IMR-90 (cell line): ENCODE data around the gene TIE1. TPM values are rescaled to one million over a fixed set of nuclear protein-coding genes. Genes with fewer than 3 reads are reported as not detected.

ENCODE experiments used
- ATAC-seq: fragments of 200-7000 bp; cut with Tn5 transposase; 2 replicates; pipeline ENCODE4 v1.9.1; 2020; ENCODE audit warnings: low read depth, mild to moderate bottlenecking, moderate library complexity
- BruUV-seq: library from RNA; stranded (reverse); fragments of 400-500 nt; replicated peaks from 2 replicates; lab custom pipeline; 2021; lab: Mats Ljungman, UMichigan
- CTCF ChIA-PET: fragments of 300-600 bp; formaldehyde crosslinking; extraction: SDS; loops from one replicate; lab custom pipeline; 2021; ENCODE audit warnings: antibody characterized with exemption; lab: Yijun Ruan, JAX
- POLR2A ChIA-PET: fragments of 300-600 bp; sonication (Branson Sonifier 250); formaldehyde crosslinking; loops from one replicate; lab custom pipeline; 2022; ENCODE audit warnings: antibody characterized with exemption; ENCODE audit not compliant: unreplicated experiment; lab: Charles Lee
- DNase-seq: peaks from one replicate; pipeline ENCODE4 v3.0.0; 2013
- H2AFZ ChIP-seq: replicated peaks from 2 replicates; pipeline ENCODE3; 2013; ENCODE audit warnings: low read length, mild to moderate bottlenecking; ENCODE audit not compliant: poor library complexity
- H2AK5ac ChIP-seq: 2 replicates; pipeline ENCODE4 v1.6.1; 2013; ENCODE audit warnings: low read depth, low read length, inconsistent platforms
- H2AK9ac ChIP-seq: replicated peaks from 2 replicates; pipeline ENCODE3; 2013; ENCODE audit warnings: mild to moderate bottlenecking, low read depth, low read length, moderate library complexity; ENCODE audit not compliant: poor library complexity
- H2BK120ac ChIP-seq: 2 replicates; pipeline ENCODE4 v1.6.1; 2013; ENCODE audit warnings: low read depth, low read length, inconsistent platforms
- H2BK15ac ChIP-seq: 3 replicates; pipeline ENCODE4 v1.6.1; 2013; ENCODE audit warnings: low read depth, low read length, inconsistent platforms
- H2BK20ac ChIP-seq: 2 replicates; pipeline ENCODE4 v1.6.1; 2013; ENCODE audit warnings: low read depth, mild to moderate bottlenecking, inconsistent platforms, low read length, moderate library complexity
- H2BK5ac ChIP-seq: 2 replicates; pipeline ENCODE4 v1.6.1; 2013; ENCODE audit warnings: mild to moderate bottlenecking, low read depth, low read length, inconsistent platforms; ENCODE audit not compliant: poor library complexity, severe bottlenecking
- H3K14ac ChIP-seq: replicated peaks from 2 replicates; pipeline ENCODE4 v1.6.1; 2013; ENCODE audit warnings: low read depth, low read length, inconsistent platforms
- H3K18ac ChIP-seq: 2 replicates; pipeline ENCODE4 v1.6.1; 2013; ENCODE audit warnings: low read depth, low read length, control low read depth
- H3K23ac ChIP-seq: 2 replicates; pipeline ENCODE4 v1.6.1; 2013; ENCODE audit warnings: low read depth, low read length, inconsistent platforms
- H3K27ac ChIP-seq: 2 replicates; pipeline ENCODE4 v1.5.1; 2013; ENCODE audit warnings: mild to moderate bottlenecking, control low read depth, low read length; ENCODE audit not compliant: insufficient read depth
- H3K27me3 ChIP-seq: 2 replicates; pipeline ENCODE4 v1.6.1; 2013; ENCODE audit warnings: low read length; ENCODE audit not compliant: control insufficient read depth, insufficient read depth
- H3K36me3 ChIP-seq: 2 replicates; pipeline ENCODE4 v1.6.1; 2013; ENCODE audit warnings: low read length, mixed read lengths; ENCODE audit not compliant: control insufficient read depth, insufficient read depth
- H3K4ac ChIP-seq: 2 replicates; pipeline ENCODE4 v1.6.1; 2013; ENCODE audit warnings: low read depth, low read length, inconsistent platforms
- H3K4me1 ChIP-seq: 2 replicates; pipeline ENCODE4 v1.6.1; 2013; ENCODE audit warnings: low read length, mixed read lengths; ENCODE audit not compliant: control insufficient read depth, insufficient read depth
- H3K4me2 ChIP-seq: 2 replicates; pipeline ENCODE4 v1.6.1; 2013; ENCODE audit warnings: low read depth, mild to moderate bottlenecking, control low read depth, low read length, moderate library complexity
- H3K4me3 ChIP-seq: 2 replicates; pipeline ENCODE4 v1.5.1; 2013; ENCODE audit warnings: low read depth, mild to moderate bottlenecking, control low read depth, low read length, moderate library complexity; ENCODE audit not compliant: insufficient read depth
- H3K56ac ChIP-seq: 2 replicates; pipeline ENCODE4 v1.6.1; 2013; ENCODE audit warnings: low read length, inconsistent platforms; ENCODE audit not compliant: insufficient read depth; ENCODE audit errors: extremely low read depth
- H3K79me1 ChIP-seq, 2 experiments: 2 replicates each; pipeline ENCODE4 v1.6.1; 2013; ENCODE audit warnings: low read length in 2 of 2, inconsistent platforms in 1 of 2, low read depth in 1 of 2
- H3K9ac ChIP-seq: 2 replicates; pipeline ENCODE4 v1.6.1; 2013; ENCODE audit warnings: low read depth, low read length, control low read depth
- H3K9me1 ChIP-seq: 2 replicates; pipeline ENCODE4 v1.6.1; 2013; ENCODE audit warnings: low read length, inconsistent platforms; ENCODE audit not compliant: insufficient read depth
- H3K9me3 ChIP-seq: 2 replicates; pipeline ENCODE4 v1.6.1; 2013; ENCODE audit warnings: low read length; ENCODE audit not compliant: control insufficient read depth, insufficient read depth
- H4K20me1 ChIP-seq: 2 replicates; pipeline ENCODE4 v1.6.1; 2013; ENCODE audit warnings: low read length, inconsistent platforms; ENCODE audit not compliant: insufficient read depth
- H4K5ac ChIP-seq: 2 replicates; pipeline ENCODE4 v1.6.1; 2013; ENCODE audit warnings: mild to moderate bottlenecking, low read depth, low read length, control low read depth
- H4K8ac ChIP-seq, 2 experiments: 2 replicates each; pipeline ENCODE4 v1.6.1; 2013; ENCODE audit warnings: low read depth in 2 of 2, low read length in 2 of 2, control low read depth in 1 of 2, inconsistent platforms in 1 of 2
- H4K91ac ChIP-seq: 2 replicates; pipeline ENCODE4 v1.6.1; 2013; ENCODE audit warnings: low read depth, low read length, inconsistent platforms; ENCODE audit not compliant: insufficient read depth
- BHLHE40 ChIP-seq: fragments of 150-350 bp; IDR thresholded peaks from 2 replicates; pipeline ENCODE4 v1.6.1; 2016; ENCODE audit warnings: mild to moderate bottlenecking, low read depth, low read length
- CEBPB ChIP-seq: IDR thresholded peaks from 2 replicates; pipeline ENCODE4 v1.6.1; 2012; ENCODE audit warnings: low read depth, low read length, improper control_type of control experiment
- CHD1 ChIP-seq: IDR thresholded peaks from 2 replicates; pipeline ENCODE4 v1.6.1; 2012; ENCODE audit warnings: low read depth, low read length, improper control_type of control experiment
- FOS ChIP-seq: fragments of 150-350 bp; IDR thresholded peaks from 2 replicates; pipeline ENCODE4 v1.6.1; 2016; ENCODE audit warnings: low read depth, low read length
- MAFK ChIP-seq: IDR thresholded peaks from 2 replicates; pipeline ENCODE4 v1.6.1; 2012; ENCODE audit warnings: low read depth, low read length, improper control_type of control experiment
- MAZ ChIP-seq: IDR thresholded peaks from 2 replicates; pipeline ENCODE4 v1.6.1; 2012; ENCODE audit warnings: low read depth, mild to moderate bottlenecking, low read length, improper control_type of control experiment, moderate library complexity, borderline replicate concordance
- MXI1 ChIP-seq: IDR thresholded peaks from 2 replicates; pipeline ENCODE4 v1.6.1; 2012; ENCODE audit warnings: low read depth, mild to moderate bottlenecking, low read length, moderate library complexity, borderline replicate concordance
- NFE2L2 ChIP-seq: fragments of 150-350 bp; IDR thresholded peaks from 2 replicates; pipeline ENCODE4 v1.6.1; 2016; ENCODE audit warnings: low read depth, mild to moderate bottlenecking, low read length
- POLR2A ChIP-seq: IDR thresholded peaks from 2 replicates; pipeline ENCODE4 v1.6.1; 2012; ENCODE audit warnings: mild to moderate bottlenecking, low read depth, low read length
- RAD21 ChIP-seq: IDR thresholded peaks from 2 replicates; pipeline ENCODE4 v1.6.1; 2012; ENCODE audit warnings: low read length, improper control_type of control experiment
- RCOR1 ChIP-seq: IDR thresholded peaks from 2 replicates; pipeline ENCODE4 v1.6.1; 2012; ENCODE audit warnings: mild to moderate bottlenecking, low read length, improper control_type of control experiment; ENCODE audit not compliant: insufficient replicate concordance
- RFX5 ChIP-seq: IDR thresholded peaks from 2 replicates; pipeline ENCODE4 v1.8.0; 2012; ENCODE audit warnings: low read depth, mild to moderate bottlenecking, low read length, moderate library complexity
- SMC3 ChIP-seq: fragments of 150-350 bp; IDR thresholded peaks from 2 replicates; pipeline ENCODE4 v1.6.1; 2016; ENCODE audit warnings: low read depth, mild to moderate bottlenecking, antibody characterized with exemption, low read length, moderate library complexity
- WGBS, 2 experiments: methylation state at CpG; one replicate each; pipeline versions ENCODE4 v1.1.5 to v1.1.7; 2013; ENCODE audit warnings: missing lambda C conversion rate in 2 of 2; ENCODE audit not compliant: insufficient read length in 1 of 2; ENCODE audit errors: extremely low coverage in 2 of 2; 5-methylcytosine and 5-hydroxymethylcytosine counted together
- dilution Hi-C: fragments of 300-500 bp; cut with HindIII; formaldehyde crosslinking; loops from one replicate; pipeline ENCODE4 v1.14.3; 2018; ENCODE audit warnings: low sequenced_read_pairs; ENCODE audit not compliant: unreplicated experiment
- in situ Hi-C: fragments of 300-500 bp; cut with MboI; formaldehyde crosslinking; loops from 3 replicates; pipeline ENCODE4 v1.14.3; 2019; ENCODE audit warnings: low sequenced_read_pairs, inconsistent platforms, mixed read lengths
- intact Hi-C: fragments of 100-400 bp; cut with micrococcal nuclease; formaldehyde crosslinking; loops from 2 replicates; pipeline ENCODE4 v1.10.0; 2022
- polyA plus RNA-seq, 3 experiments: library from polyadenylated mRNA; depleted of rRNA; stranded (reverse); fragments of >200 nt; gene quantifications; 2 replicates each; pipeline ENCODE4 v1.2.3, GENCODE V29; 2012; ENCODE audit warnings: low replicate concordance in 1 of 3
- total RNA-seq: library from RNA; depleted of rRNA; stranded (reverse); fragments of >200 nt; gene quantifications from 2 replicates; pipeline ENCODE4 v1.2.3, GENCODE V29; 2012
- TF ChIP-seq, protein P1 (sequence below): conservative IDR thresholded peaks from 2 replicates; pipeline ENCODE4 v1.5.1; 2012; ENCODE audit warnings: mild to moderate bottlenecking, low read depth, low read length, improper control_type of control experiment
- TF ChIP-seq, protein P2 (sequence below): fragments of 150-350 bp; IDR thresholded peaks from 2 replicates; pipeline ENCODE4 v1.6.1; 2017; ENCODE audit warnings: mild to moderate bottlenecking, antibody characterized with exemption, low read length, low read depth
- TF ChIP-seq, protein P3 (sequence below): fragments of 150-350 bp; IDR thresholded peaks from 2 replicates; pipeline ENCODE4 v1.6.1; 2016; ENCODE audit warnings: low read depth, mild to moderate bottlenecking, low read length, moderate library complexity, borderline replicate concordance

The TIE1 gene
- total and polyA plus RNA-seq, 2 of the 4 experiments (the other 2 are of a cell fraction): 2.3 to 7.5 TPM

DNA sequence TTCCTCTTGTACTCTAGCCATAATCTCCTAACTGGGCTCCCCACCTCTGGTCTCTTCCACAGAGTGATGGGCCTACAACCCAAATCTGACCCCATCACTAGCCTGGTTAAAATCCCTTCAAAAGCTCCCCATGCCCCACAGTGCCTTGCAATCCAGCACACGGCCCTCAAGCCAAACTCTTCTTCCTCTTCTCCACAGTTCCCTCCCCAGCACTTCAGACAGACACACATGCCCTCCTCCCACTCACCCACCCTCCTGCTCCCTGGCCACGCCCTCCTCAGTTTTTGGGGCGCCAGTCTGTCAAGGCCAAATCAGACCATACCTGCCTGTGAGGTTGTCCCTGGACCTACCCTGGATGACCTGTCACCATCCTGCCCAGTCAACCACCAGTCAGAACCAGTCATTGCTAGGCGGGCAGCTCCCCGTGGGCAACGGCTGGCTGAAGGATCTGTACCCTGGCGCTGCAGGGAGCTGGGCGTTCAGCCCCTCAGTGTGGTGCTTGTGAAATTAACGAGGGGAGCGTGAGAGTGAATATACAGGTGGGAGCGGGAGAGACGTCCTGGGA is 16.2 kb upstream of the TIE1 start:
- Histone ChIP-seq H3K4ac (no peak overlapping the region), H3K9me3 (no peaks in the 10 kb centered on the region), H4K8ac (no peak overlapping the region), H3K14ac (no peak overlapping the region), H3K18ac (no peak overlapping the region), H4K5ac (no peak overlapping the region), H3K23ac (no peak overlapping the region), H2AK5ac (no peak overlapping the region), H3K27me3 (peaks cover 34% of the 10 kb centered on the region), H2AFZ (peak overlapping the region; percentile 29), H4K20me1 (no peaks in the 10 kb centered on the region), H3K56ac (no peak overlapping the region), H3K27ac (no peak overlapping the region), H3K4me3 (no peak overlapping the region), H2BK5ac (no peak overlapping the region), H3K79me1 (no peaks in the 10 kb centered on the region), H4K91ac (no peak overlapping the region), H2BK15ac (no peak overlapping the region), H2BK120ac (no peak overlapping the region), H2BK20ac (no peak overlapping the region), H3K4me1 (no peaks in the 10 kb centered on the region), H2AK9ac (no peak overlapping the region), H3K36me3 (no peaks in the 10 kb centered on the region), H3K9me1 (no peaks in the 10 kb centered on the region), H3K9ac (no peak overlapping the region), H3K4me2 (no peak overlapping the region)
- TF ChIP-seq, protein P1, sequence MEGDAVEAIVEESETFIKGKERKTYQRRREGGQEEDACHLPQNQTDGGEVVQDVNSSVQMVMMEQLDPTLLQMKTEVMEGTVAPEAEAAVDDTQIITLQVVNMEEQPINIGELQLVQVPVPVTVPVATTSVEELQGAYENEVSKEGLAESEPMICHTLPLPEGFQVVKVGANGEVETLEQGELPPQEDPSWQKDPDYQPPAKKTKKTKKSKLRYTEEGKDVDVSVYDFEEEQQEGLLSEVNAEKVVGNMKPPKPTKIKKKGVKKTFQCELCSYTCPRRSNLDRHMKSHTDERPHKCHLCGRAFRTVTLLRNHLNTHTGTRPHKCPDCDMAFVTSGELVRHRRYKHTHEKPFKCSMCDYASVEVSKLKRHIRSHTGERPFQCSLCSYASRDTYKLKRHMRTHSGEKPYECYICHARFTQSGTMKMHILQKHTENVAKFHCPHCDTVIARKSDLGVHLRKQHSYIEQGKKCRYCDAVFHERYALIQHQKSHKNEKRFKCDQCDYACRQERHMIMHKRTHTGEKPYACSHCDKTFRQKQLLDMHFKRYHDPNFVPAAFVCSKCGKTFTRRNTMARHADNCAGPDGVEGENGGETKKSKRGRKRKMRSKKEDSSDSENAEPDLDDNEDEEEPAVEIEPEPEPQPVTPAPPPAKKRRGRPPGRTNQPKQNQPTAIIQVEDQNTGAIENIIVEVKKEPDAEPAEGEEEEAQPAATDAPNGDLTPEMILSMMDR: no peak
- no peak for TF ChIP-seq NFE2L2
- no peak for TF ChIP-seq MAZ
- no peak for TF ChIP-seq SMC3
- TF ChIP-seq CHD1: no peak
- TF ChIP-seq, protein P2, sequence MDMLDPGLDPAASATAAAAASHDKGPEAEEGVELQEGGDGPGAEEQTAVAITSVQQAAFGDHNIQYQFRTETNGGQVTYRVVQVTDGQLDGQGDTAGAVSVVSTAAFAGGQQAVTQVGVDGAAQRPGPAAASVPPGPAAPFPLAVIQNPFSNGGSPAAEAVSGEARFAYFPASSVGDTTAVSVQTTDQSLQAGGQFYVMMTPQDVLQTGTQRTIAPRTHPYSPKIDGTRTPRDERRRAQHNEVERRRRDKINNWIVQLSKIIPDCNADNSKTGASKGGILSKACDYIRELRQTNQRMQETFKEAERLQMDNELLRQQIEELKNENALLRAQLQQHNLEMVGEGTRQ: no peak
- no peak for TF ChIP-seq MAFK
- no peak for TF ChIP-seq RFX5
- no peak for TF ChIP-seq MXI1
- no peak for TF ChIP-seq BHLHE40
- no peak for TF ChIP-seq FOS
- no peak for TF ChIP-seq POLR2A
- TF ChIP-seq, protein P3, sequence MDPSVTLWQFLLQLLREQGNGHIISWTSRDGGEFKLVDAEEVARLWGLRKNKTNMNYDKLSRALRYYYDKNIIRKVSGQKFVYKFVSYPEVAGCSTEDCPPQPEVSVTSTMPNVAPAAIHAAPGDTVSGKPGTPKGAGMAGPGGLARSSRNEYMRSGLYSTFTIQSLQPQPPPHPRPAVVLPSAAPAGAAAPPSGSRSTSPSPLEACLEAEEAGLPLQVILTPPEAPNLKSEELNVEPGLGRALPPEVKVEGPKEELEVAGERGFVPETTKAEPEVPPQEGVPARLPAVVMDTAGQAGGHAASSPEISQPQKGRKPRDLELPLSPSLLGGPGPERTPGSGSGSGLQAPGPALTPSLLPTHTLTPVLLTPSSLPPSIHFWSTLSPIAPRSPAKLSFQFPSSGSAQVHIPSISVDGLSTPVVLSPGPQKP: no peak
- TF ChIP-seq CEBPB: no peak
- no peak for TF ChIP-seq RCOR1
- no peak for TF ChIP-seq RAD21
- ATAC-seq (no peak), DNase-seq (no peak)
- intact Hi-C loops (no loop called here), dilution Hi-C loops (no loop called here), in situ Hi-C loops (no loop called here)
- ChIA-PET CTCF (no interaction called here), POLR2A (no interaction called here)
- WGBS, 2 experiments: no CpG with 5 or more reads among the region's 12 CpGs
- BruUV-seq: no TSS peak
